ENCODE results near the gene CCDC92B. TPM values are rescaled to one million over a fixed set of nuclear protein-coding genes. Genes with fewer than 3 reads are reported as not detected.
A peak's percentile ranks its signal among the peaks of the same experiment; 100 is the strongest.

CCDC92B gene
- total and polyA plus RNA-seq, 2 experiments from 2014 or later: 0.10 TPM; not detected in 1

DNA sequence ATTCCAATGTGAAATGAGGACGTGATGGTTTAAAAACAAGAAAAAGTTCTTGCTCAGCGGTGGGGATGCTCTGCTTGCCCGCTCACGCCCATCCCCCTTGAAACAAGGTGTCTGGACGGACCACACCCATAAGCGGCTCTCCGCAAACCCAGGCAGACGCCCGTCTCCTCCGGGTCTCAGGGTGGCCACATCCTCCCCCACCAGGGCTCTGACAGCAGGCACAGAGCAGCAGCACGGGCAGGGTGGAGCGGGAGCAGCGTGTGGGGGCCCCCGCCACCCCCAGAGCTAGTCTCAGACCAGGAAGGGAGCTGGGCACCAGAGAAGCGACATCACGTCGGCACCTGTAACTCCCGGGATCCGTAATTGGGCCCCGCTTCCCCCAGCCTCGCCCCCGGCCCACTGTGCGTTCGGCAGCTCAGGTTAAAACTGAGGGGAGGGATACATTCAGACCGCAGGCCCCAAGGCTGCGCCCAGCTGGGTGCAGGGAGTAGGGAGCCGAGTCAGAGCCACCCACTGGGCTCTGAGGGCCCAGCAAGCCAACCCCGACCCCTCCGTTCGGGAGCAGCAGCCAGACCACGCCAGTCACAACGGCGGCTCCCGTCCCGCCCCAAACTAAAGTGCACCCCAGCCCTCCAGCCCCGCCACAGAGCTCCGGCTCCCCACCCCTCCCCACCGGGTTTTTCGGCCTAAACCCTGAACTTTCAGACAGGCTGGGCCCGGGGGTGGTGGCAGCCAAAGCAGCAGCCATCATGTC, 59.9 kb downstream of the CCDC92B start:
- TF ChIP-seq EZH2 (IDR thresholded peaks at IDR 0.05; ENCODE audit: borderline replicate concordance) (no peak), EZH2phosphoT487 (IDR thresholded peaks at IDR 0.05; ENCODE audit: low read depth, severe bottlenecking, unreplicated experiment) (no peak)
- TF ChIP-seq, protein P1, sequence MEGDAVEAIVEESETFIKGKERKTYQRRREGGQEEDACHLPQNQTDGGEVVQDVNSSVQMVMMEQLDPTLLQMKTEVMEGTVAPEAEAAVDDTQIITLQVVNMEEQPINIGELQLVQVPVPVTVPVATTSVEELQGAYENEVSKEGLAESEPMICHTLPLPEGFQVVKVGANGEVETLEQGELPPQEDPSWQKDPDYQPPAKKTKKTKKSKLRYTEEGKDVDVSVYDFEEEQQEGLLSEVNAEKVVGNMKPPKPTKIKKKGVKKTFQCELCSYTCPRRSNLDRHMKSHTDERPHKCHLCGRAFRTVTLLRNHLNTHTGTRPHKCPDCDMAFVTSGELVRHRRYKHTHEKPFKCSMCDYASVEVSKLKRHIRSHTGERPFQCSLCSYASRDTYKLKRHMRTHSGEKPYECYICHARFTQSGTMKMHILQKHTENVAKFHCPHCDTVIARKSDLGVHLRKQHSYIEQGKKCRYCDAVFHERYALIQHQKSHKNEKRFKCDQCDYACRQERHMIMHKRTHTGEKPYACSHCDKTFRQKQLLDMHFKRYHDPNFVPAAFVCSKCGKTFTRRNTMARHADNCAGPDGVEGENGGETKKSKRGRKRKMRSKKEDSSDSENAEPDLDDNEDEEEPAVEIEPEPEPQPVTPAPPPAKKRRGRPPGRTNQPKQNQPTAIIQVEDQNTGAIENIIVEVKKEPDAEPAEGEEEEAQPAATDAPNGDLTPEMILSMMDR (IDR thresholded peaks at IDR 0.05; ENCODE audit: poor library complexity): no peak
- no peaks in the 10 kb centered on the region for H3K36me3 ChIP-seq (replicated peaks; ENCODE audit: insufficient read depth, low read depth)

DNA sequence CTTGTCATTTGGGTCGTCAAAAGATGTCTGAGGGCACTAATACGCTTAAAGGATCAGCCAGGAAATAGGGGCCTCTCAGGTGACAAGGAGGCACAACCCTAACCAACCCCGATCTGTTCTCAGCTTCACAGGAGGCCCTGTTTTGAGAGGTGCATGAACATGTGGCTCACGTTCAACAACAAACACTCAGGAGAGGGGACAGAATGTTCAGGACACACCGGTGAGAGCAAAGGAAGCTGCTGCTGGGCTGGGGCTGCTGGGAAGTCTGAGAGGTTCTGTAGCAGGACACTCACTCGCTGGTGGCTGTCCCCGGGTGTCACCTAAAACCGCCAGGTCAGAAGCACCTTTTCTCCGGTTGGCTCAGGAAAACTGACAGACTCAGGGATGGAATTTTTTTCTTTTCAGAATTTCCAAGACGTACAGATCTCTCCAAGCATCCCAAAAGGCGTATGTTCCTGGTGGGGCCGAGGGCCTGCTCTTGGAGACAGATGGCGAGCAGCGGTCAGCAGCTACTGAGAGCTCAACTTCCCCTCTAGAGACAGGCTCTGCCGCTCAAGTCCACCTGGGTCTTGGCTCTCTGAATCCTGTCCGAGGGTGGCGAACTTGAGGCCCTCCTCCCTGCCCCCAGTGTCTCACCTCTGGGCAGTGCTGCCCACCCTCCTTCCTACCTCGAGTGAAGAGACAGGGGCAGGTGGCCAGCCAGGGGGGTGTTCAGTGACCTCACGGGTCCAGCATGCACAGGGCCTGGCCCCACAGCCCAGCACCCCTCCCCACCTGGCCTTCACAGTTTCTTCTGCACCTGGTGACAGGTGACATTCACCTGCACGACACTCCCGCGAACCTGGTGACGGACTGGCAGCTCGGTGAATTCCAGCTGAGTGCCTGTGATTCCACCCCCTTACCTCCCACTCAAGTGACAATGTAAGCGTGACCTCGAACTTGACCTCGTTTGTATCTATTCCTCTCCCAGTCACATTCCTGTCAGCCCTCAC, 60.8 kb downstream of the CCDC92B start:
- no peak overlapping the region for H2AFZ ChIP-seq
- H3K4me1 ChIP-seq (ENCODE audit: insufficient read depth): peaks cover 5% of the 10 kb centered on the region
- H3K4me2 ChIP-seq: no peak overlapping the region
- no peaks in the 10 kb centered on the region for H3K9me2 ChIP-seq (replicated peaks; ENCODE audit: insufficient read depth)
- H3K27ac ChIP-seq: peak overlapping the region; percentile 52
- TF ChIP-seq, protein P1 (IDR thresholded peaks at IDR 0.05; ENCODE audit: poor library complexity): no peak
- TF ChIP-seq EZH2 (IDR thresholded peaks at IDR 0.05; ENCODE audit: borderline replicate concordance) (no peak), EZH2phosphoT487 (IDR thresholded peaks at IDR 0.05; ENCODE audit: low read depth, severe bottlenecking, unreplicated experiment) (no peak)
- no peak overlapping the region for H3K4me3 ChIP-seq
- H3K9me3 ChIP-seq (ENCODE audit: low read depth): no peaks in the 10 kb centered on the region
- H3K27me3 ChIP-seq: no peaks in the 10 kb centered on the region
- 66% methylated on average over 26 of the region's 27 CpGs for WGBS (ENCODE audit: low lambda C conversion rate, missing lambda C conversion rate)
- H4K20me1 ChIP-seq (ENCODE audit: insufficient read depth, poor library complexity, severe bottlenecking): peaks cover 5% of the 10 kb centered on the region
- no peaks in the 10 kb centered on the region for H3K79me2 ChIP-seq
- DNase-seq (ENCODE audit: low spot score): peak; percentile 34
- H3K36me3 ChIP-seq (replicated peaks; ENCODE audit: insufficient read depth, low read depth): no peaks in the 10 kb centered on the region

More for the DNA sequence above, 59.9 kb downstream of the CCDC92B start:
- H4K20me1 ChIP-seq (ENCODE audit: insufficient read depth, poor library complexity, severe bottlenecking): no peaks in the 10 kb centered on the region
- no peaks in the 10 kb centered on the region for H3K79me2 ChIP-seq
- peak overlapping the region; percentile 52 for H3K27ac ChIP-seq
- peaks cover 5% of the 10 kb centered on the region for H3K4me1 ChIP-seq (ENCODE audit: insufficient read depth)
- no peaks in the 10 kb centered on the region for H3K9me3 ChIP-seq (ENCODE audit: low read depth)
- no peaks in the 10 kb centered on the region for H3K9me2 ChIP-seq (replicated peaks; ENCODE audit: insufficient read depth)
- H3K4me3 ChIP-seq: no peak overlapping the region
- no peak overlapping the region for H3K4me2 ChIP-seq
- 81% methylated on average over 34 of the region's 40 CpGs for WGBS (ENCODE audit: low lambda C conversion rate, missing lambda C conversion rate)
- no peaks in the 10 kb centered on the region for H3K27me3 ChIP-seq
- DNase-seq (ENCODE audit: low spot score): peak; percentile 23
- no peak overlapping the region for H2AFZ ChIP-seq

- Histone ChIP-seq H3K79me2 (peaks cover under 1% of the 10 kb centered on the region), H3K27me3 (no peaks in the 10 kb centered on the region), H3K4me3 (no peak overlapping the region), H3K36me3 (replicated peaks; ENCODE audit: insufficient read depth, low read depth) (peaks cover 1% of the 10 kb centered on the region), H4K20me1 (ENCODE audit: insufficient read depth, poor library complexity, severe bottlenecking) (peaks cover 5% of the 10 kb centered on the region), H3K9me3 (ENCODE audit: low read depth) (no peaks in the 10 kb centered on the region), H3K4me1 (ENCODE audit: insufficient read depth) (peaks cover 5% of the 10 kb centered on the region), H3K27ac (peak overlapping the region; percentile 13), H3K9me2 (replicated peaks; ENCODE audit: insufficient read depth) (no peaks in the 10 kb centered on the region), H2AFZ (no peak overlapping the region), H3K4me2 (no peak overlapping the region)
- DNase-seq (ENCODE audit: low spot score): no peak
- TF ChIP-seq, protein P1 (IDR thresholded peaks at IDR 0.05; ENCODE audit: poor library complexity): no peak
- TF ChIP-seq EZH2phosphoT487 (IDR thresholded peaks at IDR 0.05; ENCODE audit: low read depth, severe bottlenecking, unreplicated experiment) (no peak), EZH2 (IDR thresholded peaks at IDR 0.05; ENCODE audit: borderline replicate concordance) (no peak)
- 96% methylated on average over 6 of the region's 6 CpGs for WGBS (ENCODE audit: low lambda C conversion rate, missing lambda C conversion rate)
These were observed 62.4 kb downstream of the CCDC92B start for GRCh38 chr17:2687074-2687418.
